IMR-90 (cell line): ENCODE measurements around the gene FXR2.

ENCODE experiments used
- CTCF ChIP-seq: conservative IDR thresholded peaks from 2 replicates; pipeline ENCODE4 v1.5.1; 2012; ENCODE audit warnings: mild to moderate bottlenecking, low read depth, low read length, improper control_type of control experiment
- FOS ChIP-seq: fragments of 150-350 bp; IDR thresholded peaks from 2 replicates; pipeline ENCODE4 v1.6.1; 2016; ENCODE audit warnings: low read depth, low read length
- MAZ ChIP-seq: IDR thresholded peaks from 2 replicates; pipeline ENCODE4 v1.6.1; 2012; ENCODE audit warnings: low read depth, mild to moderate bottlenecking, low read length, improper control_type of control experiment, moderate library complexity, borderline replicate concordance
- POLR2A ChIP-seq: IDR thresholded peaks from 2 replicates; pipeline ENCODE4 v1.6.1; 2012; ENCODE audit warnings: mild to moderate bottlenecking, low read depth, low read length
- RCOR1 ChIP-seq: IDR thresholded peaks from 2 replicates; pipeline ENCODE4 v1.6.1; 2012; ENCODE audit warnings: mild to moderate bottlenecking, low read length, improper control_type of control experiment; ENCODE audit not compliant: insufficient replicate concordance

- no peak for TF ChIP-seq POLR2A
- TF ChIP-seq CTCF: no peak
- TF ChIP-seq MAZ: no peak
- no peak for TF ChIP-seq FOS
- TF ChIP-seq RCOR1: no peak
These were observed 2.4 kb downstream of the FXR2 start for GRCh38 chr17:7612294-7612640.
